GM10266 (cell line): ENCODE data around the gene HS2ST1.
"Not testable (repeated sequence)": the region's sequence is repeated elsewhere in the genome, so short reads cannot be mapped to it uniquely, and the experiment has no call there.

Experiments used
- DNase-seq: peaks from one replicate; pipeline ENCODE4 v3.0.0; 2012; ENCODE audit errors: extremely low spot score
- CTCF ChIP-seq: IDR thresholded peaks from 2 replicates; pipeline ENCODE4 v1.5.1; 2012; ENCODE audit warnings: mild to moderate bottlenecking, low read depth; ENCODE audit not compliant: control insufficient read depth, insufficient read depth; ENCODE audit errors: missing control alignments

Gene HS2ST1

GRCh38 chr1:86987446-86987845, 73.0 kb downstream of the HS2ST1 start:
- TF ChIP-seq CTCF, result no peak
- DNase-seq, result no peak

GRCh38 chr1:86988835-86989234, 74.4 kb downstream of the HS2ST1 start:
- no peak for TF ChIP-seq CTCF
- no peak for DNase-seq

GRCh38 chr1:86989690-86990089, 75.3 kb downstream of the HS2ST1 start:
- not testable (repeated sequence) for DNase-seq

GRCh38 chr1:86990826-86991225, 76.4 kb downstream of the HS2ST1 start:
- TF ChIP-seq CTCF, result no peak
- DNase-seq, result no peak

GRCh38 chr1:86991549-86992186, 77.2 kb downstream of the HS2ST1 start:
- no peak for TF ChIP-seq CTCF
- DNase-seq, result no peak

- DNase-seq, result no peak
- no peak for TF ChIP-seq CTCF
These were observed 78.4 kb downstream of the HS2ST1 start for GRCh38 chr1:86992861-86993260.

- no peak for DNase-seq
- TF ChIP-seq CTCF, result no peak
These were observed 79.0 kb downstream of the HS2ST1 start for GRCh38 chr1:86993269-86993985.
